Posterior cingulate gyrus (tissue), 11 donors: ENCODE results near the gene KCNJ10.

Experiments
- DNase-seq, 10 donors: peaks; one replicate each; pipeline versions ENCODE4 v3.0.0 to v3.0.0-alpha.2; 2020 to 2021; ENCODE audit warnings: mixed read lengths in 3 of 10
- intact Hi-C: fragments of 100-400 bp; cut with DNase I; formaldehyde crosslinking; loops from one replicate; pipeline ENCODE4 v1.15.1; 2023

The KCNJ10 gene

GRCh38 chr1:160101037-160101716 lies 31.2 kb upstream of the KCNJ10 start:
- DNase-seq, result peak; percentile 83 to 98 (median 90)
- intact Hi-C loops, result loop anchor here (1.0 to 5.0 kb wide), 3 partner anchors 91 to 276 kb away; partner anchors contain the start of gene CASQ1

GRCh38 chr1:160099716-160100375 lies 29.9 kb upstream of the KCNJ10 start:
- no peak for DNase-seq
- intact Hi-C loops, result loop anchor here (5.0 kb wide), 2 partner anchors 92 to 277 kb away; partner anchors contain the start of gene CASQ1

GRCh38 chr1:160098852-160099561 lies 29.0 kb upstream of the KCNJ10 start:
- DNase-seq, result peak; percentile 96 to 100 (median 99)
- intact Hi-C loops, result no loop called here

- peak; percentile 83 to 98 (median 91) for DNase-seq
- intact Hi-C loops, result no loop called here
These were observed 28.2 kb upstream of the KCNJ10 start, which contains the start of gene IGSF8 for GRCh38 chr1:160097911-160098851. TSS of gene IGSF8 (minus strand) at chr1:160098619. CDS start at chr1:160098472, 147 bp downstream.

- intact Hi-C loops, result no loop called here
These were observed 27.4 kb upstream of the KCNJ10 start for GRCh38 chr1:160097151-160097910.

GRCh38 chr1:160096274-160097116 lies 26.5 kb upstream of the KCNJ10 start:
- intact Hi-C loops, result no loop called here
- DNase-seq, result peak in 1 of 10 donors; percentile 73

More at GRCh38 chr1:160097151-160097910, 27.4 kb upstream of the KCNJ10 start:
- DNase-seq, result peak in 2 of 10 donors; percentile 55 to 81

- peak in 9 of 10 donors; percentile 57 to 98 (median 85) for DNase-seq
- intact Hi-C loops, result no loop called here
These were observed 25.6 kb upstream of the KCNJ10 start for GRCh38 chr1:160095382-160096105.

- DNase-seq, result no peak
- intact Hi-C loops, result no loop called here
These were observed 24.8 kb upstream of the KCNJ10 start for GRCh38 chr1:160094806-160095205.

GRCh38 chr1:160094291-160094625 lies 24.3 kb upstream of the KCNJ10 start:
- DNase-seq, result no peak
- intact Hi-C loops, result no loop called here

GRCh38 chr1:160093624-160094290 lies 23.8 kb upstream of the KCNJ10 start:
- intact Hi-C loops, result no loop called here
- DNase-seq, result peak in 1 of 10 donors; percentile 74

GRCh38 chr1:160093069-160093395 lies 23.1 kb upstream of the KCNJ10 start:
- intact Hi-C loops, result no loop called here
- DNase-seq, result peak in 1 of 10 donors; percentile 73

GRCh38 chr1:160092366-160093068 lies 22.6 kb upstream of the KCNJ10 start:
- intact Hi-C loops, result no loop called here

GRCh38 chr1:160091666-160092223 lies 21.8 kb upstream of the KCNJ10 start:
- DNase-seq, result no peak
- intact Hi-C loops, result no loop called here

More at GRCh38 chr1:160092366-160093068, 22.6 kb upstream of the KCNJ10 start:
- DNase-seq, result peak in 9 of 10 donors; percentile 63 to 97 (median 76)

- intact Hi-C loops, result no loop called here
- peak in 1 of 10 donors; percentile 70 for DNase-seq
These were observed 20.8 kb upstream of the KCNJ10 start for GRCh38 chr1:160090760-160091159.

- DNase-seq, result no peak
- intact Hi-C loops, result loop anchor here (5.0 kb wide), 1 partner anchor 162 kb away; no protein-coding TSS in a partner anchor
These were observed 19.9 kb upstream of the KCNJ10 start for GRCh38 chr1:160089883-160090282.

- DNase-seq, result peak in 1 of 10 donors; percentile 66
- intact Hi-C loops, result loop anchor here (5.0 kb wide), 1 partner anchor 165 kb away; no protein-coding TSS in a partner anchor
These were observed 17.2 kb upstream of the KCNJ10 start for GRCh38 chr1:160087118-160087662.
